ENCODE data around the gene CRY2. TPM values are rescaled to one million over a fixed set of nuclear protein-coding genes. Genes with fewer than 3 reads are reported as not detected.

CRY2 gene
- total and polyA plus RNA-seq, 2 experiments from 2014 or later: 9.5 to 15.4 TPM

GRCh38 chr11:45869551-45869950 is 22.3 kb downstream of the CRY2 start (continued):
- no peak for TF ChIP-seq ZNF462 (CRISPR knock-in tag; IDR thresholded peaks at IDR 0.05)
- no peak for TF ChIP-seq CREB1 (CRISPR knock-in tag; IDR thresholded peaks at IDR 0.05; ENCODE audit: low read depth)
- no peak for TF ChIP-seq REST (IDR thresholded peaks at IDR 0.05; ENCODE audit: unreplicated experiment)
- TF ChIP-seq NANOG (IDR thresholded peaks at IDR 0.05; ENCODE audit: borderline replicate concordance): no peak
- TF ChIP-seq POLR2AphosphoS5 (IDR thresholded peaks at IDR 0.05; ENCODE audit: low read depth): no peak
- no peak for TF ChIP-seq EZH2phosphoT487 (IDR thresholded peaks at IDR 0.05; ENCODE audit: unreplicated experiment)

- no peak overlapping the region for H3K27ac Mint-ChIP-seq
- Histone ChIP-seq H3F3A (replicated peaks; ENCODE audit: low read depth) (peaks cover 4% of the 10 kb centered on the region; the same call in 1 of the 2 replicates), H4K20me1 (replicated peaks; ENCODE audit: insufficient read depth) (no peaks in the 10 kb centered on the region), H3K27ac (ENCODE audit: low read depth) (no peak overlapping the region), H3K4me2 (no peak overlapping the region), H3K36me3 (ENCODE audit: insufficient read depth) (no peaks in the 10 kb centered on the region; the same call in 1 of the 2 replicates), H3K4me3 (no peak overlapping the region), H3K4me1 (ENCODE audit: insufficient read depth) (peaks cover 8% of the 10 kb centered on the region), H2AFZ (no peak overlapping the region), H3K9me2 (ENCODE audit: insufficient read depth) (no peaks in the 10 kb centered on the region), H3K27me3 (ENCODE audit: insufficient read depth) (no peaks in the 10 kb centered on the region), H3K79me2 (replicated peaks; ENCODE audit: insufficient read depth) (no peaks in the 10 kb centered on the region)
- H3K4me1 Mint-ChIP-seq: peaks cover 14% of the 10 kb centered on the region
- H3K27me3 Mint-ChIP-seq (ENCODE audit: insufficient read depth, low read depth, poor library complexity): peaks cover 1% of the 10 kb centered on the region
- DNase-seq (ENCODE audit: low spot score): no peak
- H3K9me3 Mint-ChIP-seq: no peaks in the 10 kb centered on the region
- H3K4me3 Mint-ChIP-seq: no peak overlapping the region
- ATAC-seq: no peak
- H3K36me3 Mint-ChIP-seq (ENCODE audit: low read depth): peaks cover 11% of the 10 kb centered on the region; the same call in 2 of the 3 replicates
- TF ChIP-seq EZH2phosphoT487 (IDR thresholded peaks at IDR 0.05; ENCODE audit: unreplicated experiment): no peak
- TF ChIP-seq CTCF (conservative IDR thresholded peaks at IDR 0.05; ENCODE audit: low read depth in 2 of 2): no peak
- TF ChIP-seq JUNB (IDR thresholded peaks at IDR 0.05; ENCODE audit: unreplicated experiment): no peak
- no peak for TF ChIP-seq CREB1 (CRISPR knock-in tag; IDR thresholded peaks at IDR 0.05; ENCODE audit: low read depth)
- no peak for TF ChIP-seq ZNF331 (CRISPR knock-in tag; IDR thresholded peaks at IDR 0.05; ENCODE audit: low read depth)
- no peak for TF ChIP-seq ETS1 (IDR thresholded peaks at IDR 0.05)
- TF ChIP-seq EZH2 (IDR thresholded peaks at IDR 0.05; ENCODE audit: low read depth, unreplicated experiment): no peak
- TF ChIP-seq NANOG (IDR thresholded peaks at IDR 0.05; ENCODE audit: borderline replicate concordance): no peak
- TF ChIP-seq ZNF114 (CRISPR knock-in tag; IDR thresholded peaks at IDR 0.05): no peak
Measured at GRCh38 chr11:45870706-45871105, 23.4 kb downstream of the CRY2 start.

All from GM23338 (cell line).